ENCODE results near the gene CENPX. TPM values are rescaled to one million over a fixed set of nuclear protein-coding genes. Genes with fewer than 3 reads are reported as not detected.

CENPX gene
- total RNA-seq, 1 donor from 2014 or later = 26.3 TPM

DNA sequence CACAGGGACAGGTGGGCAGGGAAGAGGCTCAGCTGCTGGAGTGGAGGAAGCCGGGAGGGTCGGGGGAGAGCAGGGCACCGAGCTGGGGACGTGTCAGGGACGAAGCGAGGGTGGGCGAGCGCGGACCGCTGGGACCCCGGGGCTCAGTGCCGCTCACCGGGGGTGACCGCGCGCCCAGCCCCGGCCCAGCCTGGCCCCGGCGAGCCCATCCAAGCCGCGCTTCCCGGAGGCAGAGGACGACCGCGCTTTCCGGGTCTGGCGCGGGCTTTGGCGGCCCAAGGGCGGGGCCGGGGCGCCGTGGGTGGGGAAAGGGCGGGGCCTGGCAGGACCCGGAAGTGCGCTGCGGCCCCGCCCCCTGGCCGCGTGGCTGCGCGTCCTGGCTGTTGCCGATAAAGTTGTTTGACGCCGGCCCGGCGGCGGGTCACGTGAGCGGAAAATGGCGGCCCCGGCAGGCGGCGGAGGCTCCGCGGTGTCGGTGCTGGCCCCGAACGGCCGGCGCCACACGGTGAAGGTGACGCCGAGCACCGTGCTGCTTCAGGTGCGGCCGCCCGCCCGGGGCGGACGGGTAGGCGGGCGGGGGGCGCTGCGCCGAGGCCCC, 45.4 kb downstream of the CENPX start, which contains the start of gene ASPSCR1:
ASPSCR1 (plus strand) TSS at position 419 of the 598 bp plus-strand sequence; CDS start at position 437, 18 bp downstream.
- intact Hi-C loops (cut with micrococcal nuclease) = no loop called here
- H3K27ac ChIP-seq (replicated peaks) = peak within 1 kb of the TSS; percentile 90
- peaks cover 25% of the 10 kb centered on the region for H3K4me1 ChIP-seq
- H3K36me3 ChIP-seq = peaks cover 18% of the 10 kb centered on the region
- peak; percentile 91 for DNase-seq
- TF ChIP-seq, protein P1, sequence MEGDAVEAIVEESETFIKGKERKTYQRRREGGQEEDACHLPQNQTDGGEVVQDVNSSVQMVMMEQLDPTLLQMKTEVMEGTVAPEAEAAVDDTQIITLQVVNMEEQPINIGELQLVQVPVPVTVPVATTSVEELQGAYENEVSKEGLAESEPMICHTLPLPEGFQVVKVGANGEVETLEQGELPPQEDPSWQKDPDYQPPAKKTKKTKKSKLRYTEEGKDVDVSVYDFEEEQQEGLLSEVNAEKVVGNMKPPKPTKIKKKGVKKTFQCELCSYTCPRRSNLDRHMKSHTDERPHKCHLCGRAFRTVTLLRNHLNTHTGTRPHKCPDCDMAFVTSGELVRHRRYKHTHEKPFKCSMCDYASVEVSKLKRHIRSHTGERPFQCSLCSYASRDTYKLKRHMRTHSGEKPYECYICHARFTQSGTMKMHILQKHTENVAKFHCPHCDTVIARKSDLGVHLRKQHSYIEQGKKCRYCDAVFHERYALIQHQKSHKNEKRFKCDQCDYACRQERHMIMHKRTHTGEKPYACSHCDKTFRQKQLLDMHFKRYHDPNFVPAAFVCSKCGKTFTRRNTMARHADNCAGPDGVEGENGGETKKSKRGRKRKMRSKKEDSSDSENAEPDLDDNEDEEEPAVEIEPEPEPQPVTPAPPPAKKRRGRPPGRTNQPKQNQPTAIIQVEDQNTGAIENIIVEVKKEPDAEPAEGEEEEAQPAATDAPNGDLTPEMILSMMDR (IDR thresholded peaks at IDR 0.05; ENCODE audit: borderline replicate concordance) = no peak
- peaks cover 9% of the 10 kb centered on the region for H3K9me3 ChIP-seq (replicated peaks)
- peaks cover 3% of the 10 kb centered on the region for H3K27me3 ChIP-seq (ENCODE audit: low read depth)
- peak within 1 kb of the TSS; percentile 91 for H3K4me3 ChIP-seq

DNA sequence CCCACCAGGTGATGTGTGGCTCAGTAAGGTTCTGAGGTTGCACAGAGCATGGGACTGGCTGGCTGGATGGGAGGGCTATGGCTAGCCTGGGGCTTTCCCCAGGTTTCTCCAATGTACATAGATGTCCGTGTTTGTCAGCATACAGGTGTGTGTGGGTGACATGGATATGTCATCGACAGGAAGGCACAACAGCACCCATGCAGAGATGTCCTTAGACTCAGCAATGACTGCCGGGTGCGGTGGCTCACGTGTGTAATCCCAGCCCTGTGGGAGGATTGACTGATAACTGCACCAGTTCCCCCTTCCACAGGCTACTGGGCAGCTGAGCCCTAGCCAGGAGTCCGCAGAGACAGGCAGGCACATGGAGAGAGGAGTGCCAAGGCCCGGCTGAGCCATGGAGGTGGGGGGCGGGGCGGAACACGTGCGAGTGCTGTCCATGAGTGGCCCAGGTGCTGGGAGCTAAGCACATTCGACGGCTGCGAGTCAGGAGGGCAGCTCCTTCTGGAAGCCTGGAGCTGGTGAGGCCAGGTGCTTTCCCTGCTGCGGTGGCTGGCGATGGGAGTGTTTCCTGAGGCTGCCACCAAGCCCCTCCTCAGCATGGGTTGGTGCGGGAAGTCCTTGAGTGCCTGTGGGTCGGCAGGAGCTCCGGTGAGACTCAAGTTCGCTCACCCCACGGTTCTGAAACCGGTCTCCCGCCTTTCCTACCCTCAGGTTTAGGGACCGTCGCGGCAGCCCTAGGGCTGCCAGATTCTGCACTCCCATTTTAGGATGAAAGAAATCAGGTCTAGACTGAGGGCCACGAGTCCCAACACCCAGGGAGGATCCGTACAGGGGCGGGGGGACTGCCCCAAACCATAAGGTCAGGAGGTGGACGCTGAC, 46.1 kb downstream of the CENPX start:
- Histone ChIP-seq H3K27ac (replicated peaks) (peak overlapping the region; percentile 90), H3K4me1 (peaks cover 25% of the 10 kb centered on the region), H3K36me3 (peaks cover 13% of the 10 kb centered on the region), H3K9me3 (replicated peaks) (peaks cover 9% of the 10 kb centered on the region), H3K4me3 (peak overlapping the region; percentile 91), H3K27me3 (ENCODE audit: low read depth) (peaks cover 10% of the 10 kb centered on the region)
- TF ChIP-seq, protein P1 (IDR thresholded peaks at IDR 0.05; ENCODE audit: borderline replicate concordance) = no peak
- intact Hi-C loops (cut with micrococcal nuclease) = no loop called here
- DNase-seq = no peak

- intact Hi-C loops (cut with micrococcal nuclease) = no loop called here
These were observed 49.2 kb downstream of the CENPX start for GRCh38 chr17:81973432-81973831.

GRCh38 chr17:81968850-81969812, 53.5 kb downstream of the CENPX start:
- H3K27ac ChIP-seq (replicated peaks) = no peak overlapping the region
- no peaks in the 10 kb centered on the region for H3K36me3 ChIP-seq
- H3K4me1 ChIP-seq = peaks cover 26% of the 10 kb centered on the region
- TF ChIP-seq, protein P1 (IDR thresholded peaks at IDR 0.05; ENCODE audit: borderline replicate concordance) = no peak
- no peak overlapping the region for H3K4me3 ChIP-seq
- intact Hi-C loops (cut with micrococcal nuclease) = loop anchor here (10.0 kb wide), 1 partner anchor 176 kb away; no protein-coding TSS in a partner anchor
- no peak for DNase-seq
- peaks cover 9% of the 10 kb centered on the region for H3K9me3 ChIP-seq (replicated peaks)
- peaks cover 72% of the 10 kb centered on the region for H3K27me3 ChIP-seq (ENCODE audit: low read depth)

More at GRCh38 chr17:81973432-81973831, 49.2 kb downstream of the CENPX start:
- no peak for DNase-seq
- Histone ChIP-seq H3K36me3 (no peaks in the 10 kb centered on the region), H3K4me3 (no peak overlapping the region), H3K27ac (replicated peaks) (no peak overlapping the region), H3K27me3 (ENCODE audit: low read depth) (peaks cover 36% of the 10 kb centered on the region), H3K9me3 (replicated peaks) (peaks cover 9% of the 10 kb centered on the region), H3K4me1 (peaks cover 22% of the 10 kb centered on the region)
- TF ChIP-seq, protein P1 (IDR thresholded peaks at IDR 0.05; ENCODE audit: borderline replicate concordance) = no peak

Other genes with a start within 250 kb of the CENPX start
- gene GCGR, start 218.7 kb downstream of the CENPX start, total RNA-seq = not detected
- 110 TPM for gene MCRIP1, start 189.6 kb downstream of the CENPX start, total RNA-seq
- 0.25 TPM for gene PPP1R27, start 187.8 kb downstream of the CENPX start, total RNA-seq
- 267 TPM for gene P4HB, start 162.3 kb downstream of the CENPX start, total RNA-seq
- gene ARHGDIA, start 151.5 kb downstream of the CENPX start, total RNA-seq = 95.1 TPM
- gene ALYREF, start 131.3 kb downstream of the CENPX start, total RNA-seq = 32.1 TPM
- gene ANAPC11, start 131.2 kb downstream of the CENPX start, total RNA-seq = 161 TPM
- 0.19 TPM for gene NPB, start 120.6 kb downstream of the CENPX start, total RNA-seq
- 48.1 TPM for gene PCYT2, start 111.5 kb downstream of the CENPX start, total RNA-seq
- 8.5 TPM for gene SIRT7, start 104.7 kb downstream of the CENPX start, total RNA-seq
- 24.3 TPM for gene MAFG, start 95.1 kb downstream of the CENPX start, total RNA-seq
- gene PYCR1, start 85.6 kb downstream of the CENPX start, total RNA-seq = 3.8 TPM
- gene MYADML2, start 75.6 kb downstream of the CENPX start, total RNA-seq = 7.2 TPM
- not detected for gene NOTUM, start 61.7 kb downstream of the CENPX start, total RNA-seq
- gene ASPSCR1, start 45.2 kb downstream of the CENPX start, total RNA-seq = 27.5 TPM
- 4.3 TPM for gene LRRC45, start 427 bp upstream of the CENPX start, total RNA-seq
- gene RAC3, start 8.8 kb upstream of the CENPX start, total RNA-seq = 0.82 TPM
- gene DCXR, start 14.8 kb upstream of the CENPX start, total RNA-seq = 219 TPM
- gene RFNG, start 28.9 kb upstream of the CENPX start, total RNA-seq = 21.1 TPM
- 85.9 TPM for gene GPS1, start 29.0 kb upstream of the CENPX start, total RNA-seq
- 64.6 TPM for gene DUS1L, start 42.9 kb upstream of the CENPX start, total RNA-seq
- 13.6 TPM for gene FASN, start 75.4 kb upstream of the CENPX start, total RNA-seq
- gene CCDC57, start 190.0 kb upstream of the CENPX start, total RNA-seq = 8.1 TPM
- gene SLC16A3, start 206.2 kb upstream of the CENPX start, total RNA-seq = 8.5 TPM

Measured in left ventricle myocardium inferior (tissue), 1 donor.